Liver (tissue), 9 donors: ENCODE measurements around the gene LANCL3. TPM values are rescaled to one million over a fixed set of nuclear protein-coding genes. Genes with fewer than 3 reads are reported as not detected.
"Not testable (repeated sequence)": the region's sequence is repeated elsewhere in the genome, so short reads cannot be mapped to it uniquely, and the experiment has no call there.

Experiments
- DNase-seq: peaks from one replicate; pipeline ENCODE4 v3.0.0-alpha.2; 2017; ENCODE audit warnings: low spot score
- H3K27ac ChIP-seq, 2 donors: one replicate each; pipeline ENCODE4 v1.7.0; 2013; ENCODE audit warnings: inconsistent platforms in 2 of 2, low read length in 2 of 2, control low read depth in 1 of 2, low read depth in 1 of 2, mild to moderate bottlenecking in 1 of 2
- H3K27me3 ChIP-seq, 4 donors: one replicate each; pipeline versions ENCODE4 v1.6.1 to v1.7.0; 2013; ENCODE audit warnings: low read length in 3 of 4, inconsistent platforms in 1 of 4, mild to moderate bottlenecking in 1 of 4, moderate library complexity in 1 of 4; ENCODE audit not compliant: control insufficient read depth in 4 of 4, insufficient read depth in 4 of 4
- H3K36me3 ChIP-seq, 4 donors: one replicate each; pipeline versions ENCODE4 v1.6.1 to v1.7.0; 2013; ENCODE audit warnings: low read length in 3 of 4, mild to moderate bottlenecking in 3 of 4, low read depth in 1 of 4, moderate library complexity in 1 of 4; ENCODE audit not compliant: control insufficient read depth in 4 of 4, insufficient read depth in 3 of 4
- H3K4me1 ChIP-seq, 4 donors: one replicate each; pipeline versions ENCODE4 v1.6.1 to v1.7.0; 2013; ENCODE audit warnings: low read length in 3 of 4, mild to moderate bottlenecking in 3 of 4, moderate library complexity in 1 of 4; ENCODE audit not compliant: control insufficient read depth in 4 of 4, insufficient read depth in 4 of 4
- H3K4me3 ChIP-seq, 3 donors: one replicate each; pipeline versions ENCODE4 v1.6.1 to v1.7.0; 2013; ENCODE audit warnings: low read length in 3 of 3, control low read depth in 1 of 3, low read depth in 1 of 3, mild to moderate bottlenecking in 1 of 3
- H3K9ac ChIP-seq, 2 donors: one replicate each; pipeline ENCODE4 v1.7.0; 2013; ENCODE audit warnings: low read length in 2 of 2, mild to moderate bottlenecking in 2 of 2, moderate library complexity in 2 of 2, control low read depth in 1 of 2, low read depth in 1 of 2
- H3K9me3 ChIP-seq, 4 donors: one replicate each; pipeline versions ENCODE4 v1.6.1 to v1.7.0; 2013; ENCODE audit warnings: low read length in 3 of 4; ENCODE audit not compliant: control insufficient read depth in 4 of 4
- EGR1 ChIP-seq, 2 donors: IDR thresholded peaks; 2 replicates each; pipeline ENCODE4 v1.6.1; 2016 to 2018; ENCODE audit warnings: antibody characterized with exemption in 2 of 2, low read depth in 2 of 2
- FOXA2 ChIP-seq: IDR thresholded peaks from 2 replicates; pipeline ENCODE4 v1.6.1; 2016; ENCODE audit warnings: antibody characterized with exemption
- GABPA ChIP-seq, 2 donors: IDR thresholded peaks in 1 of 2; conservative IDR thresholded peaks in 1 of 2; 2 replicates each; pipeline ENCODE4 v1.6.1; 2016; ENCODE audit warnings: antibody characterized with exemption in 2 of 2, mild to moderate bottlenecking in 1 of 2, moderate library complexity in 1 of 2
- HNF4A ChIP-seq, 2 donors: conservative IDR thresholded peaks; 2 replicates each; pipeline ENCODE4 v1.6.1; 2016; ENCODE audit warnings: antibody characterized with exemption in 2 of 2, mild to moderate bottlenecking in 2 of 2
- HNF4G ChIP-seq: IDR thresholded peaks from 2 replicates; pipeline ENCODE4 v1.6.1; 2016; ENCODE audit warnings: antibody characterized with exemption
- JUND ChIP-seq, 2 donors: IDR thresholded peaks; 2 replicates each; pipeline ENCODE4 v1.6.1; 2016; ENCODE audit warnings: antibody characterized with exemption in 2 of 2
- NR2F2 ChIP-seq: IDR thresholded peaks from 2 replicates; pipeline ENCODE4 v1.6.1; 2016; ENCODE audit warnings: antibody characterized with exemption
- RAD21 ChIP-seq, 2 donors: IDR thresholded peaks; 2 replicates each; pipeline ENCODE4 v1.6.1; 2016; ENCODE audit warnings: antibody characterized with exemption in 2 of 2, mild to moderate bottlenecking in 2 of 2
- RXRA ChIP-seq, 2 donors: IDR thresholded peaks; 2 replicates each; pipeline ENCODE4 v1.6.1; 2017 to 2018; ENCODE audit warnings: antibody characterized with exemption in 2 of 2, mild to moderate bottlenecking in 1 of 2
- SP1 ChIP-seq: IDR thresholded peaks from 2 replicates; pipeline ENCODE4 v1.6.1; 2018; ENCODE audit warnings: antibody characterized with exemption, mild to moderate bottlenecking
- TAF1 ChIP-seq: conservative IDR thresholded peaks from 2 replicates; pipeline ENCODE4 v1.6.1; 2016; ENCODE audit warnings: antibody characterized with exemption, mild to moderate bottlenecking
- YY1 ChIP-seq: IDR thresholded peaks from 2 replicates; pipeline ENCODE4 v1.6.1; 2016; ENCODE audit warnings: antibody characterized with exemption, mild to moderate bottlenecking
- WGBS: extraction: QIAGEN DNeasy Blood & Tissue Kit; methylation state at CpG from one replicate; pipeline ENCODE4 v1.1.7; 2013; 5-methylcytosine and 5-hydroxymethylcytosine counted together
- polyA plus RNA-seq, 2 donors: library from polyadenylated mRNA; stranded (reverse) in 1 of 2; unstranded in 1 of 2; fragments of 200-250 nt in 1 of 2; fragments of >200 nt in 1 of 2; fragmentation: Nextera tagmentation in 1 of 2; extraction: Ambion mirVana in 1 of 2; gene quantifications; one replicate each; pipeline versions ENCODE4 v1.2.1 to v1.2.3, GENCODE V29; 2013 to 2015
- total RNA-seq, 2 donors: library from RNA; depleted of rRNA; stranded (reverse); fragments of >200 nt; gene quantifications; one replicate each; pipeline ENCODE4 v1.2.3, GENCODE V29; 2014
- TF ChIP-seq, protein P1 (sequence below): fragments of 150-350 bp; IDR thresholded peaks from 2 replicates; pipeline ENCODE4 v1.5.1; 2017; ENCODE audit warnings: improper control_type of control experiment, low read depth, low read length; ENCODE audit not compliant: missing input control
- TF ChIP-seq, protein P2 (sequence below): IDR thresholded peaks from 2 replicates; pipeline ENCODE4 v1.6.1; 2016; ENCODE audit warnings: antibody characterized with exemption
- TF ChIP-seq, protein P3 (sequence below): IDR thresholded peaks from 2 replicates; pipeline ENCODE4 v1.6.1; 2016; ENCODE audit warnings: antibody characterized with exemption
- donor health status: healthy.
- donor health status: healthy.
- donor health status: healthy.
- donor health status: healthy.
- donor health status: healthy.

The LANCL3 gene
- total RNA-seq (1 to 10 TPM in 1 of 2 donors, under 1 TPM in 1; under 0.01 to 2.1 TPM), polyA plus RNA-seq (under 1 TPM in 1 of 2 donors, not detected in 1; 0.01 TPM)

DNA sequence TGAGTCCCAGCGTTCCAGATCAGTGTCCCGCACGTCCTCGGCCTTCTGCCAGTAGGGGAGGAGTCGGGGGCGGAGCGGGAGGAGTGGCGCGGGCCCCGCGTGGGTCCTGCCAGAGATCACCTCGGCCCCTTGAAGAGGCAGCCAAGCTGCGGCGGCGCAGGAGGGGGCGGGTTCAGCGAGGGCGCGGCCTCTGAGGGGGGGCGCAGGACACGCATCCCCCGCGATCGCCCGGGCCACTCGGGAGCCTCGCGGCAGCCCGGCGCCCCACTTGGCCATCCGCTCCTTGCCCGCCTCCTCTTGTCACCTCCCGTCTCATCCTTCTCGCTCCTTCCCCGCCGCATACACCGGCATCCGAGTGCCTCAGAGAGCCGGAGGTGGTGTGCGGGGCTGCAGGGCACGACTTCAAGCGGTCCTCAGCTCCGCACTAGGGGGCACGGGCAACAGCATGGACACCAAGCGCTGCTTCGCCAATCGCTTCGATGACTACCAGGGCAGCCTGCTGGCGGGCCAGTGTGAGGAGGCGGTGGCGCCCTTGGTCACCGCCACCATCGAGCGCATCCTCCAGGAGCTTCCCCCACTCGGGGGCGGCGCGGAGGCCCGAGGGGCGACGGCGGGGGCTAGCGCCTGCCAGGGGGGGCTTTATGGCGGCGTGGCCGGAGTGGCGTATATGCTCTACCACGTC, at the start of gene LANCL3:
TSS of gene LANCL3 (plus strand) at position 236 of the 682 bp plus-strand sequence. CDS start at position 446, 210 bp downstream.
- peak; percentile 80 for DNase-seq
- H3K4me3 ChIP-seq: peak within 1 kb of the TSS in 1 of 3 donors; percentile 30
- H3K36me3 ChIP-seq, H3K27me3 ChIP-seq, H3K27ac ChIP-seq, H3K9ac ChIP-seq, H3K9me3 ChIP-seq, H3K4me1 ChIP-seq: not testable (repeated sequence)
- 3% methylated on average over 66 of the region's 68 CpGs for WGBS

DNA sequence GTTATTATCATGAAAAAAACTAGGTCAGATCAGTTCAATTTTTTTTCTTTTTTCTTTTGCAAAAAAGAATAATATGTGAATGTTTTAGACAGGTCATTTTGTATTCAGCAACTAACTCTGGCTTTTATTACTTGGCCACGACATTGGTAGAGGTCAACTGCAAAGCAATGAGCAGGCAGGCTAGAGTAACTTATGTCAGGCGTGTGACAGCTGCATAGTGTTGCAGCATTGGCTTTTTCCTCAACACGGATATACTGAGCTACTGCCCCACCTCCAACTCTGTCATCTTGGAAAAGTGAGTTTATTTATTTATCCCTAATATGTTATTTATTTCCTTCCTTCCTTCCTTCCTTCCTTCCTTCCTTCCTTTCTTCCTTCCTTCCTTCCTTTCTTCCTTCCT, 47.8 kb upstream of the LANCL3 start:
- 81% methylated on average over 3 of the region's 3 CpGs for WGBS
- H3K27me3 ChIP-seq, H3K4me1 ChIP-seq, H3K4me3 ChIP-seq, DNase-seq, H3K9me3 ChIP-seq, H3K36me3 ChIP-seq, H3K27ac ChIP-seq, H3K9ac ChIP-seq: not testable (repeated sequence)

DNA sequence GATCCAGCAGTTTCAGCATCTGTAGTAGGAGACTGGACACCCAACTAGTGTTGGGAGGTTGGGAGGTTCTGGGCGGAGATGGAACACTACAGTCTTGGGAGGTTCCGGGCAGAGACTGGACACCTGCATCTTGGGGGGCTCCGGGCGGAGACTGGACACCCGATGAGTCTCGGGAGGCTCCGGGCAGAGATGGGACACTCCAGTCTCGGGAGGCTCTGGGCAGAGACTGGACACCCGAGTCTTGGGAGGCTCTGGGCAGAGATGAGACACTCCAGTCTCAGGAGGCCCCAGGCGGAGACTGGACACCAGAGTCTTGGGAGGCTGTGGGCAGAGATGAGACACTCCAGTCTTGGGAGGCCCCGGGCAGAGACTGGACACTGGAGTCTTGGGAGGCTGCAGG, 29.5 kb upstream of the LANCL3 start:
- Histone ChIP-seq H3K4me1 (no peaks in the 10 kb centered on the region), H3K27ac (no peak overlapping the region), H3K36me3 (no peaks in the 10 kb centered on the region), H3K9me3 (peaks cover 0 to 3% (median under 1%) of the 10 kb centered on the region in 4 donors), H3K9ac (no peak overlapping the region), H3K4me3 (no peak overlapping the region), H3K27me3 (no peaks in the 10 kb centered on the region)
- TF ChIP-seq NR2F2: no peak
- no peak for TF ChIP-seq JUND (IDR thresholded peaks at IDR 0.05)
- TF ChIP-seq HNF4G: no peak
- TF ChIP-seq TAF1: no peak
- TF ChIP-seq, protein P1, sequence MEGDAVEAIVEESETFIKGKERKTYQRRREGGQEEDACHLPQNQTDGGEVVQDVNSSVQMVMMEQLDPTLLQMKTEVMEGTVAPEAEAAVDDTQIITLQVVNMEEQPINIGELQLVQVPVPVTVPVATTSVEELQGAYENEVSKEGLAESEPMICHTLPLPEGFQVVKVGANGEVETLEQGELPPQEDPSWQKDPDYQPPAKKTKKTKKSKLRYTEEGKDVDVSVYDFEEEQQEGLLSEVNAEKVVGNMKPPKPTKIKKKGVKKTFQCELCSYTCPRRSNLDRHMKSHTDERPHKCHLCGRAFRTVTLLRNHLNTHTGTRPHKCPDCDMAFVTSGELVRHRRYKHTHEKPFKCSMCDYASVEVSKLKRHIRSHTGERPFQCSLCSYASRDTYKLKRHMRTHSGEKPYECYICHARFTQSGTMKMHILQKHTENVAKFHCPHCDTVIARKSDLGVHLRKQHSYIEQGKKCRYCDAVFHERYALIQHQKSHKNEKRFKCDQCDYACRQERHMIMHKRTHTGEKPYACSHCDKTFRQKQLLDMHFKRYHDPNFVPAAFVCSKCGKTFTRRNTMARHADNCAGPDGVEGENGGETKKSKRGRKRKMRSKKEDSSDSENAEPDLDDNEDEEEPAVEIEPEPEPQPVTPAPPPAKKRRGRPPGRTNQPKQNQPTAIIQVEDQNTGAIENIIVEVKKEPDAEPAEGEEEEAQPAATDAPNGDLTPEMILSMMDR: no peak
- no peak for TF ChIP-seq RXRA (IDR thresholded peaks at IDR 0.05)
- TF ChIP-seq GABPA (IDR thresholded peaks at IDR 0.05 in 1 of 2, conservative IDR thresholded peaks at IDR 0.05 in 1 of 2): no peak
- no peak for TF ChIP-seq YY1
- TF ChIP-seq SP1: no peak
- no peak for TF ChIP-seq HNF4A (conservative IDR thresholded peaks at IDR 0.05)
- TF ChIP-seq EGR1 (IDR thresholded peaks at IDR 0.05; ENCODE audit: low read depth in 2 of 2): no peak
- TF ChIP-seq, protein P2, sequence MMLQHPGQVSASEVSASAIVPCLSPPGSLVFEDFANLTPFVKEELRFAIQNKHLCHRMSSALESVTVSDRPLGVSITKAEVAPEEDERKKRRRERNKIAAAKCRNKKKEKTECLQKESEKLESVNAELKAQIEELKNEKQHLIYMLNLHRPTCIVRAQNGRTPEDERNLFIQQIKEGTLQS: no peak
- TF ChIP-seq RAD21 (IDR thresholded peaks at IDR 0.05): no peak
- TF ChIP-seq FOXA2: no peak
- TF ChIP-seq, protein P3, sequence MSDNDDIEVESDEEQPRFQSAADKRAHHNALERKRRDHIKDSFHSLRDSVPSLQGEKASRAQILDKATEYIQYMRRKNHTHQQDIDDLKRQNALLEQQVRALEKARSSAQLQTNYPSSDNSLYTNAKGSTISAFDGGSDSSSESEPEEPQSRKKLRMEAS: no peak
- 90% methylated on average over 11 of the region's 11 CpGs for WGBS
- no peak for DNase-seq
